Measurements from ENCODE around the gene PNP.

DNA sequence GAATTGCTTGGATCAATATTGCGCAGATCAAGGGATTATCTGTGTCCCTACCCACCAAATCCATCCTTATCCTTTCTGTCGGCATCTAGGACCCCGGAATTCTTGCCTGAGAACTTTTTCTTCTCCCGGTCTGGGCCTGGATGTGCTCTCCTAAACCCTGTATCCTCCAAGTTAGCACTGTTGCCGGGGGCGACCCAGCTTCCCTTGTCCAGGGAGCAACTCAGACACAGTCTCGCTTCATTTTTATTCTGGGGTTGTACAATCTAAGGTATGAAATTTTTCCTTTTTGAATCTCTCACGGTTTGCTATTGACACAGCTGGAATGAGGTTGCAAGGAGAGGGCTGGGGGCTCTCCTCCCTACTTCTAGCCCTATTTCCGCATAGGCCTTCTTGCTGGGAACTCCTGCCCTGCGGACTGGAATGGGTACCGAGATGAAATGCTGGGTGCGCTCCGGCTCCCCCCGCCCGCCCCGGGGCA, 403 bp upstream of the PNP start:
- TF ChIP-seq, protein P1, sequence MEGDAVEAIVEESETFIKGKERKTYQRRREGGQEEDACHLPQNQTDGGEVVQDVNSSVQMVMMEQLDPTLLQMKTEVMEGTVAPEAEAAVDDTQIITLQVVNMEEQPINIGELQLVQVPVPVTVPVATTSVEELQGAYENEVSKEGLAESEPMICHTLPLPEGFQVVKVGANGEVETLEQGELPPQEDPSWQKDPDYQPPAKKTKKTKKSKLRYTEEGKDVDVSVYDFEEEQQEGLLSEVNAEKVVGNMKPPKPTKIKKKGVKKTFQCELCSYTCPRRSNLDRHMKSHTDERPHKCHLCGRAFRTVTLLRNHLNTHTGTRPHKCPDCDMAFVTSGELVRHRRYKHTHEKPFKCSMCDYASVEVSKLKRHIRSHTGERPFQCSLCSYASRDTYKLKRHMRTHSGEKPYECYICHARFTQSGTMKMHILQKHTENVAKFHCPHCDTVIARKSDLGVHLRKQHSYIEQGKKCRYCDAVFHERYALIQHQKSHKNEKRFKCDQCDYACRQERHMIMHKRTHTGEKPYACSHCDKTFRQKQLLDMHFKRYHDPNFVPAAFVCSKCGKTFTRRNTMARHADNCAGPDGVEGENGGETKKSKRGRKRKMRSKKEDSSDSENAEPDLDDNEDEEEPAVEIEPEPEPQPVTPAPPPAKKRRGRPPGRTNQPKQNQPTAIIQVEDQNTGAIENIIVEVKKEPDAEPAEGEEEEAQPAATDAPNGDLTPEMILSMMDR (IDR thresholded peaks at IDR 0.05; ENCODE audit: low read depth, low read length, missing input control), result no peak
- TF ChIP-seq, protein P2, sequence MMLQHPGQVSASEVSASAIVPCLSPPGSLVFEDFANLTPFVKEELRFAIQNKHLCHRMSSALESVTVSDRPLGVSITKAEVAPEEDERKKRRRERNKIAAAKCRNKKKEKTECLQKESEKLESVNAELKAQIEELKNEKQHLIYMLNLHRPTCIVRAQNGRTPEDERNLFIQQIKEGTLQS (IDR thresholded peaks at IDR 0.05), result no peak
- TF ChIP-seq, protein P3, sequence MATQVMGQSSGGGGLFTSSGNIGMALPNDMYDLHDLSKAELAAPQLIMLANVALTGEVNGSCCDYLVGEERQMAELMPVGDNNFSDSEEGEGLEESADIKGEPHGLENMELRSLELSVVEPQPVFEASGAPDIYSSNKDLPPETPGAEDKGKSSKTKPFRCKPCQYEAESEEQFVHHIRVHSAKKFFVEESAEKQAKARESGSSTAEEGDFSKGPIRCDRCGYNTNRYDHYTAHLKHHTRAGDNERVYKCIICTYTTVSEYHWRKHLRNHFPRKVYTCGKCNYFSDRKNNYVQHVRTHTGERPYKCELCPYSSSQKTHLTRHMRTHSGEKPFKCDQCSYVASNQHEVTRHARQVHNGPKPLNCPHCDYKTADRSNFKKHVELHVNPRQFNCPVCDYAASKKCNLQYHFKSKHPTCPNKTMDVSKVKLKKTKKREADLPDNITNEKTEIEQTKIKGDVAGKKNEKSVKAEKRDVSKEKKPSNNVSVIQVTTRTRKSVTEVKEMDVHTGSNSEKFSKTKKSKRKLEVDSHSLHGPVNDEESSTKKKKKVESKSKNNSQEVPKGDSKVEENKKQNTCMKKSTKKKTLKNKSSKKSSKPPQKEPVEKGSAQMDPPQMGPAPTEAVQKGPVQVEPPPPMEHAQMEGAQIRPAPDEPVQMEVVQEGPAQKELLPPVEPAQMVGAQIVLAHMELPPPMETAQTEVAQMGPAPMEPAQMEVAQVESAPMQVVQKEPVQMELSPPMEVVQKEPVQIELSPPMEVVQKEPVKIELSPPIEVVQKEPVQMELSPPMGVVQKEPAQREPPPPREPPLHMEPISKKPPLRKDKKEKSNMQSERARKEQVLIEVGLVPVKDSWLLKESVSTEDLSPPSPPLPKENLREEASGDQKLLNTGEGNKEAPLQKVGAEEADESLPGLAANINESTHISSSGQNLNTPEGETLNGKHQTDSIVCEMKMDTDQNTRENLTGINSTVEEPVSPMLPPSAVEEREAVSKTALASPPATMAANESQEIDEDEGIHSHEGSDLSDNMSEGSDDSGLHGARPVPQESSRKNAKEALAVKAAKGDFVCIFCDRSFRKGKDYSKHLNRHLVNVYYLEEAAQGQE (IDR thresholded peaks at IDR 0.05), result no peak
- TF ChIP-seq, protein P4, sequence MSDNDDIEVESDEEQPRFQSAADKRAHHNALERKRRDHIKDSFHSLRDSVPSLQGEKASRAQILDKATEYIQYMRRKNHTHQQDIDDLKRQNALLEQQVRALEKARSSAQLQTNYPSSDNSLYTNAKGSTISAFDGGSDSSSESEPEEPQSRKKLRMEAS (IDR thresholded peaks at IDR 0.05), result no peak
- TF ChIP-seq GABPA (IDR thresholded peaks at IDR 0.05 in 1 of 2, conservative IDR thresholded peaks at IDR 0.05 in 1 of 2) (no peak), JUND (IDR thresholded peaks at IDR 0.05) (no peak), SP1 (IDR thresholded peaks at IDR 0.05) (no peak)

Data from liver (tissue), 3 donors.